Measurements from ENCODE around the gene SIM1. TPM values are rescaled to one million over a fixed set of nuclear protein-coding genes. Genes with fewer than 3 reads are reported as not detected.

Gene SIM1
- total RNA-seq, 1 experiment from 2014 or later: not detected

DNA sequence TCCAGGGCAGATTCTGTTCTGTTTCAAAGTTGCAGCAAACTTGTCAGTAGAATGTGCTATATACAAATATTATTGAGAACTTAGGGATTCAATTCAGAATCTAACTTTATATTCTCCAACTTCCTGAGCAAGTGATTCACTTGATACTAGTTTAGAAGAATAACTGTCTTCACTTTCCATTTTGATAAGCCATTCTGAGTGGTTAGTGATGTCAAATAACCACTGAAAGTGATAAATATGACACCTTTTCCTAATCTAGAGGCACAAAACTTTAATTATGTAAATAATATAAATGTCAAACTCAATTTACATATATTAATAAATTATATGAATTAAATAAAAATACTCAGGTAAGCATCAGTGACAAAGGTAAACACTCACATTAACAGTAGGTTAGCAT lies 20.5 kb upstream of the SIM1 start:
- Histone ChIP-seq H3K27me3 (ENCODE audit: control insufficient read depth, insufficient read depth, low read length) (no peaks in the 10 kb centered on the region), H3K36me3 (ENCODE audit: control insufficient read depth, insufficient read depth, low read length) (no peaks in the 10 kb centered on the region)

DNA sequence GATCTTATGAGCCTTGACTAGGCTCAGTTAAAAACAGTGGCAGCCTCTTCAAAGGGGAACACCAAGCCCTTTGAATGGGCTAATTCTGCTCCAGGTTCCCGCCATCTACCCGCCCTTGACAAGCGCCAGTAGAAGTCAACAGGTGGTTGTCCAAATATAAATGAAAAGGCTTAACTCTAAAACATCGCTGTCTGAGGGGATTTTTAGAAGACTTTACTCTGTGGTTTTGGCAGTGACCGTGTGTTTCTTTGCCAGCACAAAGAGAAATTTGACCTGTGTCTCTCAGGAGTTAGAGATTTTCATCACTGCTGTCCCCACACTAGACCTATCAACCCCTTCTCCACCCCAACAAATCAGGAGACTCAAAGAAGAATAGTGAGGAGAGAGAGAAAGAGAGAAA lies 19.8 kb upstream of the SIM1 start:
- Histone ChIP-seq H3K9me3 (ENCODE audit: control insufficient read depth, insufficient read depth, low read depth, low read length) (no peaks in the 10 kb centered on the region), H3K4me3 (ENCODE audit: low read depth in 2 of 2, low read length in 2 of 2) (no peak overlapping the region), H3K27ac (ENCODE audit: low read length) (no peak overlapping the region), H3K4me1 (ENCODE audit: control insufficient read depth, insufficient read depth, low read length) (no peaks in the 10 kb centered on the region), H3K27me3 (ENCODE audit: control insufficient read depth, insufficient read depth, low read length) (no peaks in the 10 kb centered on the region), H3K36me3 (ENCODE audit: control insufficient read depth, insufficient read depth, low read length) (no peaks in the 10 kb centered on the region)
- CTCF ChIA-PET: no interaction called here
- DNase-seq (ENCODE audit: low read depth, low spot score) (no peak), ATAC-seq (no peak)
- TF ChIP-seq SIN3A (IDR thresholded peaks at IDR 0.05; ENCODE audit: borderline replicate concordance, insufficient read depth, low read depth, low read length) (no peak), POLR2AphosphoS5 (IDR thresholded peaks at IDR 0.05; ENCODE audit: low read depth, low read length) (no peak), TCF7L2 (IDR thresholded peaks at IDR 0.05; ENCODE audit: low read depth, low read length) (no peak)
- TF ChIP-seq, protein P1, sequence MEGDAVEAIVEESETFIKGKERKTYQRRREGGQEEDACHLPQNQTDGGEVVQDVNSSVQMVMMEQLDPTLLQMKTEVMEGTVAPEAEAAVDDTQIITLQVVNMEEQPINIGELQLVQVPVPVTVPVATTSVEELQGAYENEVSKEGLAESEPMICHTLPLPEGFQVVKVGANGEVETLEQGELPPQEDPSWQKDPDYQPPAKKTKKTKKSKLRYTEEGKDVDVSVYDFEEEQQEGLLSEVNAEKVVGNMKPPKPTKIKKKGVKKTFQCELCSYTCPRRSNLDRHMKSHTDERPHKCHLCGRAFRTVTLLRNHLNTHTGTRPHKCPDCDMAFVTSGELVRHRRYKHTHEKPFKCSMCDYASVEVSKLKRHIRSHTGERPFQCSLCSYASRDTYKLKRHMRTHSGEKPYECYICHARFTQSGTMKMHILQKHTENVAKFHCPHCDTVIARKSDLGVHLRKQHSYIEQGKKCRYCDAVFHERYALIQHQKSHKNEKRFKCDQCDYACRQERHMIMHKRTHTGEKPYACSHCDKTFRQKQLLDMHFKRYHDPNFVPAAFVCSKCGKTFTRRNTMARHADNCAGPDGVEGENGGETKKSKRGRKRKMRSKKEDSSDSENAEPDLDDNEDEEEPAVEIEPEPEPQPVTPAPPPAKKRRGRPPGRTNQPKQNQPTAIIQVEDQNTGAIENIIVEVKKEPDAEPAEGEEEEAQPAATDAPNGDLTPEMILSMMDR (IDR thresholded peaks at IDR 0.05): no peak
- TF ChIP-seq, protein P2, sequence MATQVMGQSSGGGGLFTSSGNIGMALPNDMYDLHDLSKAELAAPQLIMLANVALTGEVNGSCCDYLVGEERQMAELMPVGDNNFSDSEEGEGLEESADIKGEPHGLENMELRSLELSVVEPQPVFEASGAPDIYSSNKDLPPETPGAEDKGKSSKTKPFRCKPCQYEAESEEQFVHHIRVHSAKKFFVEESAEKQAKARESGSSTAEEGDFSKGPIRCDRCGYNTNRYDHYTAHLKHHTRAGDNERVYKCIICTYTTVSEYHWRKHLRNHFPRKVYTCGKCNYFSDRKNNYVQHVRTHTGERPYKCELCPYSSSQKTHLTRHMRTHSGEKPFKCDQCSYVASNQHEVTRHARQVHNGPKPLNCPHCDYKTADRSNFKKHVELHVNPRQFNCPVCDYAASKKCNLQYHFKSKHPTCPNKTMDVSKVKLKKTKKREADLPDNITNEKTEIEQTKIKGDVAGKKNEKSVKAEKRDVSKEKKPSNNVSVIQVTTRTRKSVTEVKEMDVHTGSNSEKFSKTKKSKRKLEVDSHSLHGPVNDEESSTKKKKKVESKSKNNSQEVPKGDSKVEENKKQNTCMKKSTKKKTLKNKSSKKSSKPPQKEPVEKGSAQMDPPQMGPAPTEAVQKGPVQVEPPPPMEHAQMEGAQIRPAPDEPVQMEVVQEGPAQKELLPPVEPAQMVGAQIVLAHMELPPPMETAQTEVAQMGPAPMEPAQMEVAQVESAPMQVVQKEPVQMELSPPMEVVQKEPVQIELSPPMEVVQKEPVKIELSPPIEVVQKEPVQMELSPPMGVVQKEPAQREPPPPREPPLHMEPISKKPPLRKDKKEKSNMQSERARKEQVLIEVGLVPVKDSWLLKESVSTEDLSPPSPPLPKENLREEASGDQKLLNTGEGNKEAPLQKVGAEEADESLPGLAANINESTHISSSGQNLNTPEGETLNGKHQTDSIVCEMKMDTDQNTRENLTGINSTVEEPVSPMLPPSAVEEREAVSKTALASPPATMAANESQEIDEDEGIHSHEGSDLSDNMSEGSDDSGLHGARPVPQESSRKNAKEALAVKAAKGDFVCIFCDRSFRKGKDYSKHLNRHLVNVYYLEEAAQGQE (IDR thresholded peaks at IDR 0.05; ENCODE audit: insufficient read depth in 1 of 2, low read depth in 2 of 2, low read length in 1 of 2): no peak
- intact Hi-C loops (cut with micrococcal nuclease; ENCODE audit: unreplicated experiment): no loop called here
- in situ Hi-C loops (cut with HindIII; ENCODE audit: low pct_unique_long_range_greater_than_20kb, low sequenced_read_pairs): no loop called here
- BruUV-seq (replicated peaks): no TSS peak
- POLR2A ChIA-PET: no interaction called here

More for the DNA sequence above, 20.5 kb upstream of the SIM1 start:
- Histone ChIP-seq H3K4me1 (ENCODE audit: control insufficient read depth, insufficient read depth, low read length) (no peaks in the 10 kb centered on the region), H3K27ac (ENCODE audit: low read length) (no peak overlapping the region), H3K9me3 (ENCODE audit: control insufficient read depth, insufficient read depth, low read depth, low read length) (no peaks in the 10 kb centered on the region), H3K4me3 (ENCODE audit: low read depth in 2 of 2, low read length in 2 of 2) (no peak overlapping the region)
- DNase-seq (ENCODE audit: low read depth, low spot score) (no peak), ATAC-seq (no peak)
- no TSS peak for BruUV-seq (replicated peaks)
- TF ChIP-seq SIN3A (IDR thresholded peaks at IDR 0.05; ENCODE audit: borderline replicate concordance, insufficient read depth, low read depth, low read length) (no peak), POLR2AphosphoS5 (IDR thresholded peaks at IDR 0.05; ENCODE audit: low read depth, low read length) (no peak), TCF7L2 (IDR thresholded peaks at IDR 0.05; ENCODE audit: low read depth, low read length) (no peak)
- TF ChIP-seq, protein P1 (IDR thresholded peaks at IDR 0.05): no peak
- TF ChIP-seq, protein P2 (IDR thresholded peaks at IDR 0.05; ENCODE audit: insufficient read depth in 1 of 2, low read depth in 2 of 2, low read length in 1 of 2): no peak
- CTCF ChIA-PET: no interaction called here
- POLR2A ChIA-PET: no interaction called here
- in situ Hi-C loops (cut with HindIII; ENCODE audit: low pct_unique_long_range_greater_than_20kb, low sequenced_read_pairs): no loop called here
- intact Hi-C loops (cut with micrococcal nuclease; ENCODE audit: unreplicated experiment): no loop called here

Data from Panc1 (cell line).